GM18858 (cell line): ENCODE measurements around the gene CAB39.
A peak's percentile ranks its signal among the peaks of the same experiment; 100 is the strongest.

Experiments
- ATAC-seq: cut with Tn5 transposase; IDR thresholded peaks from one replicate; pipeline ENCODE4 v1.9.1; 2021; ENCODE audit not compliant: unreplicated experiment

The CAB39 gene

GRCh38 chr2:230849633-230850357 lies 137.2 kb downstream of the CAB39 start:
- no peak for ATAC-seq

GRCh38 chr2:230850358-230850658 lies 137.7 kb downstream of the CAB39 start:
- ATAC-seq = no peak

GRCh38 chr2:230852113-230852512 lies 139.5 kb downstream of the CAB39 start:
- ATAC-seq = no peak

- no peak for ATAC-seq
Observed at GRCh38 chr2:230861552-230862255, 149.1 kb downstream of the CAB39 start.

GRCh38 chr2:230862292-230862691 lies 149.7 kb downstream of the CAB39 start:
- no peak for ATAC-seq

- ATAC-seq = no peak
Observed at GRCh38 chr2:230863031-230863430, 150.4 kb downstream of the CAB39 start.

- ATAC-seq = no peak
Observed at GRCh38 chr2:230863442-230864121, 150.9 kb downstream of the CAB39 start.

GRCh38 chr2:230864122-230864604 lies 151.5 kb downstream of the CAB39 start:
- no peak for ATAC-seq

GRCh38 chr2:230864605-230865306 lies 152.1 kb downstream of the CAB39 start, which contains the start of gene ITM2C:
TSS of gene ITM2C (plus strand) at chr2:230864942. CDS start at chr2:230865026, 84 bp downstream.
- ATAC-seq = peak; percentile 60

GRCh38 chr2:230865307-230865765 lies 152.7 kb downstream of the CAB39 start:
- ATAC-seq = no peak

- ATAC-seq = no peak
Observed at GRCh38 chr2:230865766-230866755, 153.4 kb downstream of the CAB39 start.

- no peak for ATAC-seq
Observed at GRCh38 chr2:230866756-230867523, 154.3 kb downstream of the CAB39 start.

GRCh38 chr2:230868161-230868946 lies 155.7 kb downstream of the CAB39 start:
- no peak for ATAC-seq

- ATAC-seq = no peak
Observed at GRCh38 chr2:230868947-230869913, 156.6 kb downstream of the CAB39 start.

- ATAC-seq = no peak
Observed at GRCh38 chr2:230869914-230870543, 157.4 kb downstream of the CAB39 start.
